GM12878 (cell line): ENCODE results near the gene ZNF576. TPM values are rescaled to one million over a fixed set of nuclear protein-coding genes. Genes with fewer than 3 reads are reported as not detected.

Experiments
- ATAC-seq: fragments of 200-7000 bp; cut with Tn5 transposase; 3 replicates; pipeline ENCODE4 v1.9.1; 2020; ENCODE audit warnings: mild to moderate bottlenecking, moderate library complexity
- BruUV-seq: library from RNA; stranded (reverse); fragments of 400-500 nt; replicated peaks from 2 replicates; lab custom pipeline; 2021; lab: Mats Ljungman, UMichigan
- CTCF ChIA-PET: fragments of 300-600 bp; sonication (Branson Sonifier 250); formaldehyde crosslinking; extraction: SDS; loops from one replicate; lab custom pipeline; 2021; ENCODE audit warnings: inconsistent platforms; lab: Yijun Ruan, JAX
- POLR2A ChIA-PET: fragments of 350-600 bp; formaldehyde crosslinking; extraction: SDS; loops from one replicate; lab custom pipeline; 2021; ENCODE audit warnings: inconsistent platforms; lab: Charles Lee
- RAD21 ChIA-PET: fragments of 300-600 bp; sonication (Branson Sonifier 250); formaldehyde crosslinking; loops from one replicate; lab custom pipeline; 2023; ENCODE audit warnings: antibody characterized with exemption; ENCODE audit not compliant: unreplicated experiment; lab: Charles Lee
- SMC1A ChIA-PET: fragments of 300-600 bp; sonication (Branson Sonifier 250); formaldehyde crosslinking; loops from one replicate; lab custom pipeline; 2023; ENCODE audit not compliant: unreplicated experiment, uncharacterized antibody; lab: Charles Lee
- DNase-seq: peaks from one replicate; pipeline ENCODE4 v3.0.0-alpha.2; 2011; ENCODE audit warnings: low read depth, low spot score
- FAIRE-seq: peaks from 3 replicates; lab custom pipeline; 2011; peaks lifted over from hg19 to GRCh38; lab: Jason Lieb, UNC
- H2AFZ ChIP-seq: 2 replicates; pipeline ENCODE4 v1.6.0; 2011; ENCODE audit warnings: low read depth, low read length, control low read depth; ENCODE audit not compliant: control insufficient read depth
- H3K27ac ChIP-seq: 2 replicates; pipeline ENCODE4 v1.5.1; 2011; ENCODE audit warnings: control low read depth; ENCODE audit not compliant: control insufficient read depth, insufficient read depth
- H3K27me3 ChIP-seq, 2 experiments: replicated peaks in 1 of 2; 2 replicates each; pipeline versions ENCODE4 v1.6.0 to v1.6.1; 2011; ENCODE audit warnings: low read length in 1 of 2; ENCODE audit not compliant: control insufficient read depth in 2 of 2, insufficient read depth in 2 of 2
- H3K36me3 ChIP-seq, 2 experiments: 2 replicates each; pipeline ENCODE4 v1.5.1; 2011; ENCODE audit warnings: low read length in 1 of 2; ENCODE audit not compliant: control insufficient read depth in 2 of 2, insufficient read depth in 2 of 2
- H3K4me1 ChIP-seq: 2 replicates; pipeline ENCODE4 v1.6.1; 2011; ENCODE audit warnings: mild to moderate bottlenecking, low read length, moderate library complexity, mixed read lengths; ENCODE audit not compliant: control insufficient read depth, insufficient read depth
- H3K4me2 ChIP-seq: 2 replicates; pipeline ENCODE4 v1.6.0; 2011; ENCODE audit warnings: control low read depth; ENCODE audit not compliant: control insufficient read depth, insufficient read depth
- H3K4me3 ChIP-seq: fragments of 200-600 bp; sonication (generic); 2 replicates; pipeline ENCODE4 v1.5.1; 2016
- H3K79me2 ChIP-seq: 2 replicates; pipeline ENCODE4 v1.6.0; 2011; ENCODE audit warnings: low read length; ENCODE audit not compliant: control insufficient read depth, insufficient read depth
- H3K9ac ChIP-seq: 2 replicates; pipeline ENCODE4 v1.8.0; 2011; ENCODE audit warnings: low read length, control low read depth, mixed read lengths; ENCODE audit not compliant: control insufficient read depth, insufficient read depth
- H3K9me3 ChIP-seq: replicated peaks from 3 replicates; pipeline ENCODE4 v1.5.1; 2011; ENCODE audit warnings: mild to moderate bottlenecking, low read length; ENCODE audit not compliant: control insufficient read depth, insufficient read depth
- H4K20me1 ChIP-seq: 2 replicates; pipeline ENCODE4 v1.6.0; 2011; ENCODE audit not compliant: control insufficient read depth, insufficient read depth
- CHD4 ChIP-seq: fragments of 200-600 bp; sonication (generic); IDR thresholded peaks from 2 replicates; pipeline ENCODE4 v1.6.1; 2016; ENCODE audit warnings: mild to moderate bottlenecking
- FOXM1 ChIP-seq: IDR thresholded peaks from 2 replicates; pipeline ENCODE4 v1.6.1; 2012; ENCODE audit warnings: low read depth, mild to moderate bottlenecking, inconsistent platforms, low read length, moderate library complexity
- HCFC1 ChIP-seq: fragments of 150-350 bp; IDR thresholded peaks from 2 replicates; pipeline ENCODE4 v1.6.1; 2014; ENCODE audit warnings: low read length
- NFIC ChIP-seq: IDR thresholded peaks from 2 replicates; pipeline ENCODE4 v1.6.1; 2012; ENCODE audit warnings: low read depth, mild to moderate bottlenecking, inconsistent platforms, low read length, moderate library complexity
- RCOR1 ChIP-seq: conservative IDR thresholded peaks from 2 replicates; pipeline ENCODE4 v1.6.1; 2012; ENCODE audit warnings: low read depth, low read length, improper control_type of control experiment
- SMAD1 ChIP-seq: fragments of 450-650 bp; IDR thresholded peaks from 2 replicates; pipeline ENCODE4 v1.6.1; 2018; ENCODE audit warnings: mild to moderate bottlenecking, low read depth; ENCODE audit not compliant: partially characterized antibody
- USF2 ChIP-seq: IDR thresholded peaks from 2 replicates; pipeline ENCODE4 v1.6.1; 2011; ENCODE audit warnings: low read depth, low read length, improper control_type of control experiment, borderline replicate concordance
- ZNF274 ChIP-seq: IDR thresholded peaks from one replicate; pipeline ENCODE4 v1.8.0; 2011; ENCODE audit not compliant: insufficient read length, insufficient read depth
- WGBS: methylation state at CpG from one replicate; pipeline ENCODE4 v1.1.6; 2016; ENCODE audit warnings: low lambda C conversion rate; ENCODE audit not compliant: insufficient replicate concordance, insufficient coverage; ENCODE audit errors: missing lambda C conversion rate; 5-methylcytosine and 5-hydroxymethylcytosine counted together
- in situ Hi-C: fragments of 300-500 bp; cut with MboI; formaldehyde crosslinking; loops from 9 replicates; pipeline ENCODE4 v1.14.3; 2018; ENCODE audit warnings: mixed read lengths
- intact Hi-C: fragments of 100-400 bp; cut with micrococcal nuclease; formaldehyde crosslinking; loops from one replicate; pipeline ENCODE4 v1.14.2; 2022; ENCODE audit not compliant: unreplicated experiment
- polyA plus RNA-seq, 11 experiments: library from polyadenylated mRNA; depleted of rRNA in 4 of 11; unstranded in 6 of 11; stranded (reverse) in 5 of 11; fragments of >200 nt; fragmentation: Nextera tagmentation in 4 of 11; fragmentation: Illumina TruSeq in 1 of 11; extraction: Ambion mirVana in 4 of 11; extraction: Trizol in 1 of 11; gene quantifications; 1 replicate in 1 of 11; 2 replicates in 10 of 11; pipeline versions ENCODE4 v1.2.1 to v1.2.3, GENCODE V29; 2011 to 2016; ENCODE audit warnings: inconsistent platforms in 2 of 11, missing spikeins in 2 of 11, low read depth in 1 of 11
- total RNA-seq, 4 experiments: library from RNA; depleted of rRNA in 3 of 4; stranded (reverse); fragments of >200 nt in 3 of 4; fragmentation: Illumina TruSeq in 1 of 4; extraction: Trizol in 1 of 4; gene quantifications; 2 replicates each; pipeline versions ENCODE4 v1.2.1 to v1.2.3, GENCODE V29; 2013 to 2021
- TF ChIP-seq, protein P1 (sequence below): IDR thresholded peaks from 2 replicates; pipeline ENCODE4 v1.6.1; 2012; ENCODE audit warnings: low read depth, low read length, improper control_type of control experiment

The ZNF576 gene
- total and polyA plus RNA-seq, 10 of the 15 experiments (the other 5 are each of a cell fraction or from before 2014, with no cell fraction given): 7.4 to 29.8 (median 14.3) TPM

DNA sequence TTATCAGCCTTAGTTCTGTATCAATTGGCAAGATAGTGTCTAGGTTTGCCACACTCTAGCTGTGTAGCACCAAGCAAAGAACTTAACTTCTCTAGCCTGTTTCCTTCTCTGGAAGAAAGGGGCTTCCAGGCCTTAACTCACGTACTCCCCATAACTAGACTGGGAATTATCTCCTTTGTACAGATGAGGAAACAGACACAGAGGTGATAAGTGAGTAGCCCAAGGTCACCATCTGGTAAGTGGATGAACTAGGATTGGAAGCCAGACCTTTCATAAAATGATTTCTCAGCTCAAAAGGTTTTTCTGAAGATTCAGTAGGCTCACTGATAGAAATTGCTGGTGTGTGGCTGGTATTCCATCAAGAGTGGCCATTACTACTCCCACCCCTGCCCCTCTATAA lies 19.9 kb downstream of the ZNF576 start:
- intact Hi-C loops: no loop called here
- whole genome bisulfite sequencing: 100% methylated on average over 1 of the region's 1 CpG

More for the DNA sequence above, 19.9 kb downstream of the ZNF576 start:
- Histone ChIP-seq H3K4me3 (no peak overlapping the region), H3K27ac (no peak overlapping the region), H3K4me1 (peaks cover 6% of the 10 kb centered on the region; the same call in 1 of the 2 replicates), H3K27me3 (no peaks in the 10 kb centered on the region), H3K9ac (no peak overlapping the region), H3K79me2 (peaks cover 20% of the 10 kb centered on the region), H3K4me2 (no peak overlapping the region), H3K9me3 (no peaks in the 10 kb centered on the region), H3K36me3 (peaks cover 3 to 8% of the 10 kb centered on the region in 2 experiments; a peak in 3 of 4 replicates), H2AFZ (no peak overlapping the region), H4K20me1 (no peaks in the 10 kb centered on the region)
- BruUV-seq: no TSS peak
- in situ Hi-C loops: no loop called here
- RAD21 ChIA-PET: interaction anchor here (1.3 to 1.4 kb wide), 2 partner anchors 19 to 20 kb away, joined by 3 read pairs; partner anchors contain the start of genes IRGQ and ZNF576
- CTCF ChIA-PET: interaction anchor here (1.9 kb wide), 1 partner anchor 21 kb away, joined by 6 read pairs; no protein-coding TSS in a partner anchor
- POLR2A ChIA-PET: no interaction called here
- TF ChIP-seq RCOR1 (no peak), NFIC (no peak), FOXM1 (no peak), HCFC1 (no peak), USF2 (no peak), CHD4 (no peak), SMAD1 (no peak), ZNF274 (no peak)
- TF ChIP-seq, protein P1, sequence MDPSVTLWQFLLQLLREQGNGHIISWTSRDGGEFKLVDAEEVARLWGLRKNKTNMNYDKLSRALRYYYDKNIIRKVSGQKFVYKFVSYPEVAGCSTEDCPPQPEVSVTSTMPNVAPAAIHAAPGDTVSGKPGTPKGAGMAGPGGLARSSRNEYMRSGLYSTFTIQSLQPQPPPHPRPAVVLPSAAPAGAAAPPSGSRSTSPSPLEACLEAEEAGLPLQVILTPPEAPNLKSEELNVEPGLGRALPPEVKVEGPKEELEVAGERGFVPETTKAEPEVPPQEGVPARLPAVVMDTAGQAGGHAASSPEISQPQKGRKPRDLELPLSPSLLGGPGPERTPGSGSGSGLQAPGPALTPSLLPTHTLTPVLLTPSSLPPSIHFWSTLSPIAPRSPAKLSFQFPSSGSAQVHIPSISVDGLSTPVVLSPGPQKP: no peak
- SMC1A ChIA-PET: interaction anchor here (0.6 to 1.7 kb wide), 2 partner anchors 10 to 230 kb away, joined by 3 read pairs; no protein-coding TSS in a partner anchor
- FAIRE-seq (no peak), ATAC-seq (no peak), DNase-seq (no peak)
